HEK293 (cell line): ENCODE results near the gene PNPO.

Experiments
- GLI4 ChIP-seq: fragments of 450-650 bp; formaldehyde crosslinking; IDR thresholded peaks from 2 replicates; pipeline ENCODE4 v1.5.1; 2016; ENCODE audit warnings: missing biosample characterization, missing genetic modification characterization
- KLF9 ChIP-seq: fragments of 450-650 bp; formaldehyde crosslinking; IDR thresholded peaks from 2 replicates; pipeline ENCODE4 v1.5.1; 2016; ENCODE audit warnings: missing biosample characterization, missing genetic modification characterization, low read depth
- ZNF202 ChIP-seq: fragments of 450-650 bp; formaldehyde crosslinking; IDR thresholded peaks from 2 replicates; pipeline ENCODE4 v1.5.1; 2016; ENCODE audit warnings: missing biosample characterization, missing genetic modification characterization, borderline replicate concordance
- ZNF423 ChIP-seq: fragments of 450-650 bp; formaldehyde crosslinking; IDR thresholded peaks from 2 replicates; pipeline ENCODE4 v1.5.1; 2016; ENCODE audit warnings: missing biosample characterization, missing genetic modification characterization
- ZNF623 ChIP-seq: fragments of 450-650 bp; formaldehyde crosslinking; IDR thresholded peaks from 2 replicates; pipeline ENCODE4 v1.5.1; 2016; ENCODE audit warnings: missing biosample characterization, missing genetic modification characterization
- ZSCAN30 ChIP-seq: fragments of 450-650 bp; IDR thresholded peaks from 2 replicates; pipeline ENCODE4 v1.5.1; 2018; ENCODE audit warnings: missing biosample characterization, mild to moderate bottlenecking, missing genetic modification characterization, moderate library complexity
- TF ChIP-seq, protein P1 (sequence below): fragments of 450-650 bp; formaldehyde crosslinking; IDR thresholded peaks from 2 replicates; pipeline ENCODE4 v1.5.1; 2016; ENCODE audit warnings: missing biosample characterization, missing genetic modification characterization
- TF ChIP-seq, protein P2 (sequence below): fragments of 450-650 bp; formaldehyde crosslinking; IDR thresholded peaks from 2 replicates; pipeline ENCODE4 v1.5.1; 2016; ENCODE audit warnings: missing biosample characterization, missing genetic modification characterization
- TF ChIP-seq, protein P3 (sequence below): fragments of 450-650 bp; formaldehyde crosslinking; IDR thresholded peaks from 2 replicates; pipeline ENCODE4 v1.5.1; 2016; ENCODE audit warnings: missing biosample characterization, missing genetic modification characterization

DNA sequence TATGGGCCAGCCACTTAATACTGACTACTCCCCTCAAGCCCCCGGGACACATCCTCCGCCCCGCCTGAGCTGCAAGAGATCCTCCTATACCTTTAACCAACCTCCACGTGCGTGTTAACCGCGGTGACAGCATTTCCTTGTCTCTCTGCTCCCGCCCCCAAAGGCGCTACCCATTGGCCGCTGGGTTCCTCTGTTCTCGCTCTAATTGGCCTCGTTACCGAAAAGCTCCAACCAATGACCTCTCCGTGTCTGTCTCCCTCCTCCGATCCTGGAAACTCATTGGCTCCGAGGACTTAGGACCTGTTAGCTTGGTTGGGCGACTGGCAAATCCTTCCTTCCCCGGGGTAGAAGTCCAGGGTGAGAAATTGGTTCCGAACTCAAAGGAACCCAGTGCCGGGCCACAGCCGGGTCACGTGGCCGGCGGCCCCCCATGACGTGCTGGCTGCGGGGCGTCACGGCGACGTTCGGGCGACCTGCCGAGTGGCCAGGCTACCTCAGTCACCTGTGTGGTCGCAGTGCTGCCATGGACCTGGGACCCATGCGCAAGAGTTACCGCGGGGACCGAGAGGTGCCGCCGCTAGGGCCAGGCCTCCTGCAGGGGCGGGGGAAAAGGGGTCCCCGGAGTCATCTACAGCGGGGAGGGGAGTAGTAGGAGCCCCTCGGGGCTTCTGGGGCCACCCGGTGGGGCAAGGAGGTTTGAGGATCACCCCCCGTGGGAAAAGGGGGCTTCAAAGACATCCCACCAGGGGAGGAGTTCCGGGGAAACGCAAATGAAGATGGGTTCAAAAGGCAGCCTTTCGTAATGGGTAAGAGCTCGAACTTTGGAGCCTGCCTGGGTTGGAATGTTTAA lies at the start of gene PNPO:
- TF ChIP-seq, protein P1, sequence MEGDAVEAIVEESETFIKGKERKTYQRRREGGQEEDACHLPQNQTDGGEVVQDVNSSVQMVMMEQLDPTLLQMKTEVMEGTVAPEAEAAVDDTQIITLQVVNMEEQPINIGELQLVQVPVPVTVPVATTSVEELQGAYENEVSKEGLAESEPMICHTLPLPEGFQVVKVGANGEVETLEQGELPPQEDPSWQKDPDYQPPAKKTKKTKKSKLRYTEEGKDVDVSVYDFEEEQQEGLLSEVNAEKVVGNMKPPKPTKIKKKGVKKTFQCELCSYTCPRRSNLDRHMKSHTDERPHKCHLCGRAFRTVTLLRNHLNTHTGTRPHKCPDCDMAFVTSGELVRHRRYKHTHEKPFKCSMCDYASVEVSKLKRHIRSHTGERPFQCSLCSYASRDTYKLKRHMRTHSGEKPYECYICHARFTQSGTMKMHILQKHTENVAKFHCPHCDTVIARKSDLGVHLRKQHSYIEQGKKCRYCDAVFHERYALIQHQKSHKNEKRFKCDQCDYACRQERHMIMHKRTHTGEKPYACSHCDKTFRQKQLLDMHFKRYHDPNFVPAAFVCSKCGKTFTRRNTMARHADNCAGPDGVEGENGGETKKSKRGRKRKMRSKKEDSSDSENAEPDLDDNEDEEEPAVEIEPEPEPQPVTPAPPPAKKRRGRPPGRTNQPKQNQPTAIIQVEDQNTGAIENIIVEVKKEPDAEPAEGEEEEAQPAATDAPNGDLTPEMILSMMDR (tag by site-specific recombination) = peak; percentile 64; the same call in 1 of the 2 replicates
- TF ChIP-seq, protein P2, sequence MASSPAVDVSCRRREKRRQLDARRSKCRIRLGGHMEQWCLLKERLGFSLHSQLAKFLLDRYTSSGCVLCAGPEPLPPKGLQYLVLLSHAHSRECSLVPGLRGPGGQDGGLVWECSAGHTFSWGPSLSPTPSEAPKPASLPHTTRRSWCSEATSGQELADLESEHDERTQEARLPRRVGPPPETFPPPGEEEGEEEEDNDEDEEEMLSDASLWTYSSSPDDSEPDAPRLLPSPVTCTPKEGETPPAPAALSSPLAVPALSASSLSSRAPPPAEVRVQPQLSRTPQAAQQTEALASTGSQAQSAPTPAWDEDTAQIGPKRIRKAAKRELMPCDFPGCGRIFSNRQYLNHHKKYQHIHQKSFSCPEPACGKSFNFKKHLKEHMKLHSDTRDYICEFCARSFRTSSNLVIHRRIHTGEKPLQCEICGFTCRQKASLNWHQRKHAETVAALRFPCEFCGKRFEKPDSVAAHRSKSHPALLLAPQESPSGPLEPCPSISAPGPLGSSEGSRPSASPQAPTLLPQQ (tag by site-specific recombination) = peak; percentile 32; the same call in 1 of the 2 replicates
- TF ChIP-seq KLF9 (tag by site-specific recombination) (peak; percentile 36; the same call in 1 of the 2 replicates), ZSCAN30 (no peak; the same call in 1 of the 2 replicates), ZNF202 (tag by site-specific recombination) (no peak), ZNF623 (no peak), ZNF423 (tag by site-specific recombination) (peak; percentile 73), GLI4 (tag by site-specific recombination) (no peak)
- TF ChIP-seq, protein P3, sequence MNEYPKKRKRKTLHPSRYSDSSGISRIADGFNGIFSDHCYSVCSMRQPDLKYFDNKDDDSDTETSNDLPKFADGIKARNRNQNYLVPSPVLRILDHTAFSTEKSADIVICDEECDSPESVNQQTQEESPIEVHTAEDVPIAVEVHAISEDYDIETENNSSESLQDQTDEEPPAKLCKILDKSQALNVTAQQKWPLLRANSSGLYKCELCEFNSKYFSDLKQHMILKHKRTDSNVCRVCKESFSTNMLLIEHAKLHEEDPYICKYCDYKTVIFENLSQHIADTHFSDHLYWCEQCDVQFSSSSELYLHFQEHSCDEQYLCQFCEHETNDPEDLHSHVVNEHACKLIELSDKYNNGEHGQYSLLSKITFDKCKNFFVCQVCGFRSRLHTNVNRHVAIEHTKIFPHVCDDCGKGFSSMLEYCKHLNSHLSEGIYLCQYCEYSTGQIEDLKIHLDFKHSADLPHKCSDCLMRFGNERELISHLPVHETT (tag by site-specific recombination) = no peak
